K562 (cell line): ENCODE data around the gene SPATS2L. TPM values are rescaled to one million over a fixed set of nuclear protein-coding genes. Genes with fewer than 3 reads are reported as not detected.

ENCODE experiments used
- CHAMP1 ChIP-seq: fragments of 450-650 bp; IDR thresholded peaks from 2 replicates; pipeline ENCODE4 v1.6.1; 2016; ENCODE audit warnings: mild to moderate bottlenecking
- CHD4 ChIP-seq: fragments of 200-600 bp; sonication (generic); IDR thresholded peaks from 3 replicates; pipeline ENCODE4 v1.6.1; 2012; ENCODE audit warnings: low read depth, mild to moderate bottlenecking, mixed read lengths, low read length, inconsistent platforms; ENCODE audit not compliant: insufficient read depth, insufficient replicate concordance, poor library complexity, severe bottlenecking
- CTCF ChIP-seq, 3 experiments: IDR thresholded peaks in 2 of 3; conservative IDR thresholded peaks in 1 of 3; 2 replicates each; pipeline ENCODE4 v1.5.1; 2011 to 2012; ENCODE audit warnings: low read length in 3 of 3, mild to moderate bottlenecking in 3 of 3, control low read depth in 2 of 3, improper control_type of control experiment in 1 of 3, inconsistent platforms in 1 of 3, low read depth in 1 of 3, mixed read lengths in 1 of 3, moderate library complexity in 1 of 3; ENCODE audit not compliant: insufficient read depth in 2 of 3
- ELF1 ChIP-seq: fragments of 200-800 bp; sonication (Bioruptor generic); IDR thresholded peaks from 2 replicates; pipeline ENCODE4 v1.6.1; 2016; ENCODE audit warnings: missing genetic modification characterization, missing compliant biosample characterization
- MCM3 ChIP-seq: fragments of 450-650 bp; IDR thresholded peaks from 2 replicates; pipeline ENCODE4 v1.6.1; 2016
- RCOR1 ChIP-seq, 2 experiments: IDR thresholded peaks; 2 replicates each; pipeline ENCODE4 v1.6.1; 2012; ENCODE audit warnings: low read depth in 2 of 2, low read length in 2 of 2, borderline replicate concordance in 1 of 2, improper control_type of control experiment in 1 of 2
- SIX5 ChIP-seq, 2 experiments: IDR thresholded peaks; 2 replicates each; pipeline ENCODE4 v1.6.1; 2011; ENCODE audit warnings: low read length in 2 of 2, borderline replicate concordance in 1 of 2, low read depth in 1 of 2, mild to moderate bottlenecking in 1 of 2, moderate library complexity in 1 of 2; ENCODE audit not compliant: insufficient read depth in 1 of 2
- ZNF592 ChIP-seq: fragments of 450-650 bp; IDR thresholded peaks from 2 replicates; pipeline ENCODE4 v1.6.1; 2017; ENCODE audit warnings: antibody characterized with exemption, mild to moderate bottlenecking
- polyA plus RNA-seq, 8 experiments: library from polyadenylated mRNA; depleted of rRNA in 4 of 8; stranded (reverse) in 5 of 8; unstranded in 3 of 8; fragments of >200 nt; fragmentation: Nextera tagmentation in 2 of 8; fragmentation: Illumina TruSeq in 1 of 8; extraction: Ambion mirVana in 2 of 8; extraction: Trizol in 1 of 8; gene quantifications; 2 replicates each; pipeline versions ENCODE4 v1.2.1 to v1.2.3, GENCODE V29; 2011 to 2014; ENCODE audit warnings: inconsistent platforms in 1 of 8, missing spikeins in 1 of 8
- total RNA-seq, 7 experiments: library from RNA; depleted of rRNA in 6 of 7; stranded (reverse); fragments of >200 nt in 6 of 7; fragmentation: Illumina TruSeq in 2 of 7; extraction: Trizol in 2 of 7; gene quantifications; 2 replicates each; pipeline versions ENCODE4 v1.2.1 to v1.2.3, GENCODE V29; 2011 to 2021; ENCODE audit warnings: low replicate concordance in 1 of 7
- TF ChIP-seq, protein P1 (sequence below): sonication (generic); formaldehyde crosslinking; IDR thresholded peaks from 2 replicates; pipeline ENCODE4 v1.8.0; 2023; ENCODE audit warnings: mild to moderate bottlenecking, missing genetic modification reagents
- TF ChIP-seq, protein P2 (sequence below): fragments of 450-650 bp; IDR thresholded peaks from 2 replicates; pipeline ENCODE4 v1.6.1; 2016; ENCODE audit warnings: antibody characterized with exemption

Gene SPATS2L
- total and polyA plus RNA-seq, 9 of the 15 experiments (the other 6 are each of a cell fraction or from before 2014, with no cell fraction given): 11.3 to 41.5 (median 24.9) TPM

- no peak for TF ChIP-seq CHD4
- TF ChIP-seq, protein P1, sequence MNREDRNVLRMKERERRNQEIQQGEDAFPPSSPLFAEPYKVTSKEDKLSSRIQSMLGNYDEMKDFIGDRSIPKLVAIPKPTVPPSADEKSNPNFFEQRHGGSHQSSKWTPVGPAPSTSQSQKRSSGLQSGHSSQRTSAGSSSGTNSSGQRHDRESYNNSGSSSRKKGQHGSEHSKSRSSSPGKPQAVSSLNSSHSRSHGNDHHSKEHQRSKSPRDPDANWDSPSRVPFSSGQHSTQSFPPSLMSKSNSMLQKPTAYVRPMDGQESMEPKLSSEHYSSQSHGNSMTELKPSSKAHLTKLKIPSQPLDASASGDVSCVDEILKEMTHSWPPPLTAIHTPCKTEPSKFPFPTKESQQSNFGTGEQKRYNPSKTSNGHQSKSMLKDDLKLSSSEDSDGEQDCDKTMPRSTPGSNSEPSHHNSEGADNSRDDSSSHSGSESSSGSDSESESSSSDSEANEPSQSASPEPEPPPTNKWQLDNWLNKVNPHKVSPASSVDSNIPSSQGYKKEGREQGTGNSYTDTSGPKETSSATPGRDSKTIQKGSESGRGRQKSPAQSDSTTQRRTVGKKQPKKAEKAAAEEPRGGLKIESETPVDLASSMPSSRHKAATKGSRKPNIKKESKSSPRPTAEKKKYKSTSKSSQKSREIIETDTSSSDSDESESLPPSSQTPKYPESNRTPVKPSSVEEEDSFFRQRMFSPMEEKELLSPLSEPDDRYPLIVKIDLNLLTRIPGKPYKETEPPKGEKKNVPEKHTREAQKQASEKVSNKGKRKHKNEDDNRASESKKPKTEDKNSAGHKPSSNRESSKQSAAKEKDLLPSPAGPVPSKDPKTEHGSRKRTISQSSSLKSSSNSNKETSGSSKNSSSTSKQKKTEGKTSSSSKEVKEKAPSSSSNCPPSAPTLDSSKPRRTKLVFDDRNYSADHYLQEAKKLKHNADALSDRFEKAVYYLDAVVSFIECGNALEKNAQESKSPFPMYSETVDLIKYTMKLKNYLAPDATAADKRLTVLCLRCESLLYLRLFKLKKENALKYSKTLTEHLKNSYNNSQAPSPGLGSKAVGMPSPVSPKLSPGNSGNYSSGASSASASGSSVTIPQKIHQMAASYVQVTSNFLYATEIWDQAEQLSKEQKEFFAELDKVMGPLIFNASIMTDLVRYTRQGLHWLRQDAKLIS (CRISPR knock-in tag): peak; percentile 60; the same call in 1 of the 2 replicates
- TF ChIP-seq, protein P2, sequence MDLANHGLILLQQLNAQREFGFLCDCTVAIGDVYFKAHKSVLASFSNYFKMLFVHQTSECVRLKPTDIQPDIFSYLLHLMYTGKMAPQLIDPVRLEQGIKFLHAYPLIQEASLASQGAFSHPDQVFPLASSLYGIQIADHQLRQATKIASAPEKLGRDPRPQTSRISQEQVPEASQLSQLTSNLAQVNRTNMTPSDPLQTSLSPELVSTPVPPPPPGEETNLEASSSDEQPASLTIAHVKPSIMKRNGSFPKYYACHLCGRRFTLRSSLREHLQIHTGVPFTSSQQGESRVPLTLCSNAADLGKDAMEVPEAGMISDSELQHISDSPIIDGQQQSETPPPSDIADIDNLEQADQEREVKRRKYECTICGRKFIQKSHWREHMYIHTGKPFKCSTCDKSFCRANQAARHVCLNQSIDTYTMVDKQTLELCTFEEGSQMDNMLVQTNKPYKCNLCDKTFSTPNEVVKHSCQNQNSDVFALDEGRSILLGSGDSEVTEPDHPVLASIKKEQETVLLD: peak; percentile 84; the same call in 1 of the 2 replicates
- no peak for TF ChIP-seq CHAMP1
- no peak for TF ChIP-seq MCM3
- TF ChIP-seq RCOR1 (IDR thresholded peaks at IDR 0.05; ENCODE audit: borderline replicate concordance in 1 of 2, low read depth in 2 of 2, low read length in 2 of 2): peak in 1 of 2 experiments; percentile 39; a peak in 1 of 4 replicates
- TF ChIP-seq CTCF (IDR thresholded peaks at IDR 0.05 in 2 of 3, conservative IDR thresholded peaks at IDR 0.05 in 1 of 3; ENCODE audit: insufficient read depth in 2 of 3, low read depth in 1 of 3, low read length in 3 of 3): peak; percentile 71 to 82 (median 72)
- peak; percentile 95 for TF ChIP-seq ELF1 (tag)
- peak in 1 of 2 experiments; percentile 17; a peak in 1 of 4 replicates for TF ChIP-seq SIX5 (IDR thresholded peaks at IDR 0.05; ENCODE audit: borderline replicate concordance in 1 of 2, insufficient read depth in 1 of 2, low read depth in 1 of 2, low read length in 2 of 2)
- TF ChIP-seq ZNF592: peak; percentile 40; the same call in 1 of the 2 replicates
Observed at GRCh38 chr2:200509612-200510433, 203.3 kb downstream of the SPATS2L start, which contains the start of gene KCTD18 (continued).
